Heart right ventricle (tissue), 16 donors: ENCODE measurements around the gene SLFN5. TPM values are rescaled to one million over a fixed set of nuclear protein-coding genes. Genes with fewer than 3 reads are reported as not detected.

ENCODE experiments used
- ATAC-seq, 8 donors: fragments of 200-7000 bp; cut with Tn5 transposase; one replicate each; pipeline ENCODE4 v1.9.1; 2020; ENCODE audit warnings: mild to moderate bottlenecking in 8 of 8, moderate library complexity in 8 of 8, moderate number of reproducible peaks in 1 of 8
- DNase-seq, 2 donors: peaks; one replicate each; pipeline ENCODE4 v3.0.0-alpha.2; 2020
- H3K27ac ChIP-seq, 10 donors: fragments of 200-600 bp; sonication (generic) in 2 of 10; one replicate each; pipeline versions ENCODE4 v1.5.0 to v1.8.0; 2020 to 2022; ENCODE audit warnings: mild to moderate bottlenecking in 3 of 10
- H3K27me3 ChIP-seq, 7 donors: fragments of 200-600 bp; one replicate each; pipeline ENCODE4 v1.8.0; 2021 to 2022; ENCODE audit warnings: mild to moderate bottlenecking in 2 of 7
- H3K36me3 ChIP-seq, 9 donors: fragments of 200-600 bp; sonication (generic) in 1 of 9; one replicate each; pipeline versions ENCODE4 v1.5.0 to v1.8.0; 2020 to 2022; ENCODE audit warnings: mild to moderate bottlenecking in 2 of 9
- H3K4me1 ChIP-seq, 9 donors: fragments of 200-600 bp; sonication (generic) in 1 of 9; one replicate each; pipeline versions ENCODE4 v1.5.0 to v1.8.0; 2020 to 2022; ENCODE audit warnings: mild to moderate bottlenecking in 4 of 9
- H3K4me3 ChIP-seq, 10 donors: fragments of 200-600 bp; sonication (generic) in 2 of 10; one replicate each; pipeline versions ENCODE4 v1.5.0 to v1.8.0; 2020 to 2022; ENCODE audit warnings: mild to moderate bottlenecking in 7 of 10, moderate library complexity in 2 of 10
- H3K9me3 ChIP-seq, 11 donors: fragments of 200-600 bp in 10 of 11; sonication (generic) in 2 of 11; one replicate each; pipeline versions ENCODE4 v1.5.0 to v1.8.0; 2013 to 2022; ENCODE audit warnings: mild to moderate bottlenecking in 2 of 11, control low read depth in 1 of 11, moderate library complexity in 1 of 11
- WGBS, 2 donors: extraction: QIAGEN DNeasy Blood & Tissue Kit; methylation state at CpG; one replicate each; pipeline ENCODE4 v1.1.7; 2013; ENCODE audit warnings: inconsistent platforms in 1 of 2; 5-methylcytosine and 5-hydroxymethylcytosine counted together
- intact Hi-C, 10 donors: fragments of 100-400 bp; cut with DNase I; formaldehyde crosslinking; loops; one replicate each; pipeline versions ENCODE4 v1.11.1 to v1.14.2; 2022
- polyA plus RNA-seq, 2 donors: library from polyadenylated mRNA; stranded (reverse); fragments of 200-250 nt; gene quantifications; one replicate each; pipeline ENCODE4 v1.2.3, GENCODE V29; 2013
- total RNA-seq, 10 donors: library from RNA; stranded (reverse); fragmentation: NEBNext Ultra II Directional in 3 of 10; extraction: Animal tissue kit (Norgen Biotek cat#: 25700) in 3 of 10; gene quantifications; one replicate each; pipeline versions ENCODE4 v1.2.1 to v1.2.4, GENCODE V29; 2021 to 2023
- TF ChIP-seq, protein P1 (sequence below), 9 donors: fragments of 200-600 bp; sonication (generic) in 2 of 9; IDR thresholded peaks; one replicate each; pipeline versions ENCODE4 v1.5.0 to v1.8.0; 2021 to 2022; ENCODE audit warnings: antibody characterized with exemption in 9 of 9, mild to moderate bottlenecking in 5 of 9, moderate library complexity in 1 of 9
- donor health status: Arrhythmogenic right ventricular cardiomyopathy.
- donor health status: ischemic (EF 13 %, LVEDD 7.1; RV severe dilation, severe dysfunction).
- donor health status: healthy with polysubstance abuse.
- donor health status: DM: no; HTN: yes; CAD: no.
- donor health status: DM: no; HTN: no; CAD: no.
- donor health status: ischemic (EF 25% LVEDD 6.9; RV normal size, moderate dysfunction).
- donor health status: ischemic (EF 25% LVEDD 5.7; RV mildly dilated, moderate dysfunction).
- donor health status: healthy.
- donor health status: DM: yes; HTN: yes; CAD: no.
- donor health status: Ischemic cardiomyopathy.
- donor health status: ischemic (EF 35%, LVEDD 5.7; RV mildly dilated, moderate dysfunction).
- donor health status: nonischemic (EF 11% LVEDD 7.7; RV severe dilation, severe dysfunction).
- donor health status: DM: yes; HTN: yes; CAD: no.
- donor health status: PGD.
- donor health status: ischemic (EF 29% LVEDD 5.4; RV normal size, mild dysfunction).
- donor health status: nonischemic (EF 23%, LVEDD 6.1; RV moderate dilation, normal function).

The SLFN5 gene
- total and polyA plus RNA-seq, 12 donors = 2.5 to 29.8 (median 13.8) TPM

DNA sequence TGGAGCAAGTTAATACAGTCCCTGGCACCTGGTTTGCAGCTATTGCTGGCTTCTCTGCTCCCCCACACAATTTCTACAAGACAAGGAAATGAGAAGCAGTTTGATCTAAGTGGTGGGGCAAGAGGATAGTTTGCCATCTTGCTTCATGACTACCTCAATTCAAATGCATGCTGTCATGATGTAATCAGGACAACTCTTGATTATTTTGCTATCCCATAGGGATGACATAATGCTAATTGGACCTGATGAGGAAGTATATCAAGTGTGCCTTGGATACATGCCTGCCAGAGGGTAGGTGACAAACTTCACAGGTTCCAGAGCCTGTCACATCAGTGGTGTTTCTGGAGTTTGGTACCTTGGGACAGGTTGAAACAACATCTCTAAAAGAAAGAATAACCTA lies 40.9 kb downstream of the SLFN5 start:
- Histone ChIP-seq H3K4me3 (no peak overlapping the region), H3K4me1 (no peaks in the 10 kb centered on the region), H3K27ac (no peak overlapping the region), H3K36me3 (no peaks in the 10 kb centered on the region), H3K9me3 (peaks cover 0 to 5% (median 0%) of the 10 kb centered on the region in 11 donors), H3K27me3 (peaks cover 0 to 3% (median 0%) of the 10 kb centered on the region in 7 donors)
- TF ChIP-seq, protein P1, sequence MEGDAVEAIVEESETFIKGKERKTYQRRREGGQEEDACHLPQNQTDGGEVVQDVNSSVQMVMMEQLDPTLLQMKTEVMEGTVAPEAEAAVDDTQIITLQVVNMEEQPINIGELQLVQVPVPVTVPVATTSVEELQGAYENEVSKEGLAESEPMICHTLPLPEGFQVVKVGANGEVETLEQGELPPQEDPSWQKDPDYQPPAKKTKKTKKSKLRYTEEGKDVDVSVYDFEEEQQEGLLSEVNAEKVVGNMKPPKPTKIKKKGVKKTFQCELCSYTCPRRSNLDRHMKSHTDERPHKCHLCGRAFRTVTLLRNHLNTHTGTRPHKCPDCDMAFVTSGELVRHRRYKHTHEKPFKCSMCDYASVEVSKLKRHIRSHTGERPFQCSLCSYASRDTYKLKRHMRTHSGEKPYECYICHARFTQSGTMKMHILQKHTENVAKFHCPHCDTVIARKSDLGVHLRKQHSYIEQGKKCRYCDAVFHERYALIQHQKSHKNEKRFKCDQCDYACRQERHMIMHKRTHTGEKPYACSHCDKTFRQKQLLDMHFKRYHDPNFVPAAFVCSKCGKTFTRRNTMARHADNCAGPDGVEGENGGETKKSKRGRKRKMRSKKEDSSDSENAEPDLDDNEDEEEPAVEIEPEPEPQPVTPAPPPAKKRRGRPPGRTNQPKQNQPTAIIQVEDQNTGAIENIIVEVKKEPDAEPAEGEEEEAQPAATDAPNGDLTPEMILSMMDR (IDR thresholded peaks at IDR 0.05) = no peak
- ATAC-seq (no peak), DNase-seq (no peak)
- intact Hi-C loops = no loop called here

DNA sequence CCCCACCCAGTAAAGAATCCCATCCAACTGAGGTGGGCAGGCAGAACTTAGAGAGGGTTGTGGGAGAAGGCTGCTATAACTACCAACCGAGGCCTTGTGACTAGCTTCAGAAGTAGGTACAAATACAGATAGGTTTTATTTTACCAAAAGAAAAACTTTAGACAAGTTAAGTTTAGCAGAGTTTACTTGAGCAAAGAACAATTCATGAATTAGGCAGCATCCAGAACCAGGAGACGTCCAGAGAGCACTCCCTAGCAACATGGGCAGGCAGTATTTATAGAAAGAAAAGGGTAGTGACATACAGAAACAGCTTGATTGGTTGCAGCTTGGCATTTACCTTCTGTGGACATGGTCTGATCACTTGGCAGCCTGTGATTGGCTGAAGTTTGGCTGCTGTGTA lies 42.1 kb downstream of the SLFN5 start:
- H3K4me3 ChIP-seq = no peak overlapping the region
- no peaks in the 10 kb centered on the region for H3K36me3 ChIP-seq
- H3K4me1 ChIP-seq = peaks cover 0 to 6% (median 0%) of the 10 kb centered on the region in 9 donors
- DNase-seq = no peak
- peaks cover 0 to 7% (median 0%) of the 10 kb centered on the region in 11 donors for H3K9me3 ChIP-seq
- ATAC-seq = no peak
- TF ChIP-seq, protein P1 (IDR thresholded peaks at IDR 0.05) = no peak
- WGBS, 2 donors = 81 to 89% methylated on average over 2 of the region's 2 CpGs
- intact Hi-C loops = no loop called here
- peaks cover 0 to 3% (median 0%) of the 10 kb centered on the region in 7 donors for H3K27me3 ChIP-seq
- H3K27ac ChIP-seq = no peak overlapping the region

DNA sequence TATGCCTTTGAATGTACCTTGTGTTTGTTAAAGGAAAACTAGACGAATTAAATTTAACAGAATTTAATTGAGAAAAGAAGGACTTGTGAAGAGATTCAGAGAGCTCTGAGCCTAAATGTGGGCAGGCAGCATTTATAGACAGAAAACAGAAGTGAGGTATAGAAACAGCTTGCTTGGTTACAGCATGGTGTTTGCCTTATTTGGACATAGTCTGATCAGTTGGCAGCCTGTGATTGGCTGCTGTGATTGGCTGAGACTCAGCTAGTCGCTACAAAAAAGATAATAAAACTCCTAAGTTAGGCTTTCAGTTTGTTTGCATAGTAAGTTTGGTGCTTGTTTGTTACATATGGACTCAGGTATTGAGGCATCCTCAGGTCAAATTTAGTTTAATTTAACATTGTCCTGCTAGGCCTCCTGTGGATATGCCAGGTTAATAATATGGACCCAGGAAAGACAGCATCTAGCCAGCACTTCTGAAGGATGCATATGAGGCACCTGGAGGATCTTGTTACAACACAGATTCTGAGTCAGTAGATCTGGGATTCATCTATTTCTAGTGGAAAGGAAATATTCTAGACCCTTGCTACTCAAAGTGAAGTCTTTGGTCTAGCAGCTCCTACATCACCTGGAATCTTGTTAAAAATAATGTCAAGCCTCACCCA lies 43.4 kb downstream of the SLFN5 start:
- WGBS, 2 donors = 52 to 54% methylated on average over 2 of the region's 2 CpGs

DNA sequence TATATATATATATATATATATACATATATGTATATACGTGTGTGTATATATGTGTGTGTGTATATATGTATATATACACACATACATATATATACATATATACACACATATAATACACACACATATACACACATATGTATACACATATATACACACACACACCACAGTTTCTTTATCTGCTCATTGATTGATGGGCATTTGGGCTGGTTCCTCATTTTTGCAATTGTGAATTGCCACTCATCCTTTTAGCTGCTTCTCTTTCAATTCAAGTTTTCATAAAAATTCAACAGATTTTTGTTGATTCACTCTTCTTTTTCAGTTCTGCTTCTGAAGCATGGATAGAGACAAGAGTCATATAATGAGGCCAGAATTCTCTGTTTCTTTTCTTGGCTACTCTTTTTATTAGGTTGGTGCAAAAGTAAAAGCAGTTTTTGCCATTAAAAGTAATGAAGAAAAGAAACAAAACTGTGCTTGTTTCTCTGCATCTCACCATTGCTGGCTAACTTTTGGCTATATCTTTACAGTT lies 44.5 kb downstream of the SLFN5 start:
- TF ChIP-seq, protein P1 (IDR thresholded peaks at IDR 0.05) = no peak
- no peaks in the 10 kb centered on the region for H3K36me3 ChIP-seq
- peaks cover 0 to 6% (median 0%) of the 10 kb centered on the region in 9 donors for H3K4me1 ChIP-seq
- intact Hi-C loops = no loop called here
- peaks cover 0 to 7% (median 0%) of the 10 kb centered on the region in 11 donors for H3K9me3 ChIP-seq
- DNase-seq = no peak
- WGBS, 2 donors = 67 to 70% methylated on average over 1 of the region's 1 CpG
- no peak overlapping the region for H3K4me3 ChIP-seq
- peaks cover 0 to 10% (median 0%) of the 10 kb centered on the region in 7 donors for H3K27me3 ChIP-seq
- no peak overlapping the region for H3K27ac ChIP-seq
- ATAC-seq = no peak

More for the DNA sequence above, 43.4 kb downstream of the SLFN5 start:
- H3K4me1 ChIP-seq = peaks cover 0 to 6% (median 0%) of the 10 kb centered on the region in 9 donors
- DNase-seq (no peak), ATAC-seq (no peak)
- peaks cover 0 to 7% (median 0%) of the 10 kb centered on the region in 11 donors for H3K9me3 ChIP-seq
- intact Hi-C loops = no loop called here
- no peak overlapping the region for H3K27ac ChIP-seq
- H3K4me3 ChIP-seq = no peak overlapping the region
- H3K27me3 ChIP-seq = peaks cover 0 to 10% (median 0%) of the 10 kb centered on the region in 7 donors
- TF ChIP-seq, protein P1 (IDR thresholded peaks at IDR 0.05) = no peak
- H3K36me3 ChIP-seq = no peaks in the 10 kb centered on the region
